ENCODE data around the gene SMC1A. TPM values are rescaled to one million over a fixed set of nuclear protein-coding genes. Genes with fewer than 3 reads are reported as not detected.

Gene SMC1A
- total RNA-seq, 1 donor from 2014 or later, result 82.2 TPM

- TF ChIP-seq, protein P1, sequence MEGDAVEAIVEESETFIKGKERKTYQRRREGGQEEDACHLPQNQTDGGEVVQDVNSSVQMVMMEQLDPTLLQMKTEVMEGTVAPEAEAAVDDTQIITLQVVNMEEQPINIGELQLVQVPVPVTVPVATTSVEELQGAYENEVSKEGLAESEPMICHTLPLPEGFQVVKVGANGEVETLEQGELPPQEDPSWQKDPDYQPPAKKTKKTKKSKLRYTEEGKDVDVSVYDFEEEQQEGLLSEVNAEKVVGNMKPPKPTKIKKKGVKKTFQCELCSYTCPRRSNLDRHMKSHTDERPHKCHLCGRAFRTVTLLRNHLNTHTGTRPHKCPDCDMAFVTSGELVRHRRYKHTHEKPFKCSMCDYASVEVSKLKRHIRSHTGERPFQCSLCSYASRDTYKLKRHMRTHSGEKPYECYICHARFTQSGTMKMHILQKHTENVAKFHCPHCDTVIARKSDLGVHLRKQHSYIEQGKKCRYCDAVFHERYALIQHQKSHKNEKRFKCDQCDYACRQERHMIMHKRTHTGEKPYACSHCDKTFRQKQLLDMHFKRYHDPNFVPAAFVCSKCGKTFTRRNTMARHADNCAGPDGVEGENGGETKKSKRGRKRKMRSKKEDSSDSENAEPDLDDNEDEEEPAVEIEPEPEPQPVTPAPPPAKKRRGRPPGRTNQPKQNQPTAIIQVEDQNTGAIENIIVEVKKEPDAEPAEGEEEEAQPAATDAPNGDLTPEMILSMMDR (IDR thresholded peaks at IDR 0.05), result no peak
- TF ChIP-seq EZH2 (IDR thresholded peaks at IDR 0.05) (no peak), EZH2phosphoT487 (IDR thresholded peaks at IDR 0.05) (no peak)
- Histone ChIP-seq H3K27ac (no peak overlapping the region), H3K9ac (no peak overlapping the region), H3K27me3 (no peaks in the 10 kb centered on the region), H3K9me3 (ENCODE audit: low read depth) (no peaks in the 10 kb centered on the region), H3K36me3 (no peaks in the 10 kb centered on the region), H3K4me1 (no peaks in the 10 kb centered on the region), H4K20me1 (ENCODE audit: low read depth) (no peaks in the 10 kb centered on the region), H3K4me3 (no peak overlapping the region), H2AFZ (replicated peaks) (no peak overlapping the region), H3K79me2 (ENCODE audit: low read depth) (peaks cover 9% of the 10 kb centered on the region), H3K4me2 (no peak overlapping the region), H3F3A (ENCODE audit: low read depth) (no peaks in the 10 kb centered on the region)
- Mint-ChIP-seq H3K27me3 (ENCODE audit: insufficient read depth, low read depth) (peaks cover 7% of the 10 kb centered on the region), H3K36me3 (peaks cover 3% of the 10 kb centered on the region), H3K27ac (no peak overlapping the region), H3K4me1 (peaks cover 2% of the 10 kb centered on the region), H3K9me3 (peaks cover 16% of the 10 kb centered on the region), H3K4me3 (no peak overlapping the region)
- DNase-seq (ENCODE audit: low spot score), result no peak
Observed at GRCh38 chrX:53429755-53430154, 7.3 kb upstream of the SMC1A start.

GRCh38 chrX:53422861-53423306, 430 bp upstream of the SMC1A start, which contains the start of gene RIBC1:
Gene RIBC1 (plus strand): TSS chrX:53422873. CDS start chrX:53426277, 3,404 bp downstream.
- Histone ChIP-seq H3K36me3 (no peaks in the 10 kb centered on the region), H3K9me3 (ENCODE audit: low read depth) (no peaks in the 10 kb centered on the region), H3K4me3 (peak within 1 kb of the TSS; percentile 69), H2AFZ (replicated peaks) (peak within 1 kb of the TSS; percentile 39), H4K20me1 (ENCODE audit: low read depth) (peaks cover 19% of the 10 kb centered on the region), H3K79me2 (ENCODE audit: low read depth) (peaks cover 41% of the 10 kb centered on the region), H3K27ac (peak within 1 kb of the TSS; percentile 95), H3K4me2 (peak within 1 kb of the TSS; percentile 85), H3F3A (ENCODE audit: low read depth) (peaks cover 14% of the 10 kb centered on the region), H3K9ac (peak within 1 kb of the TSS; percentile 92), H3K4me1 (peaks cover 4% of the 10 kb centered on the region), H3K27me3 (no peaks in the 10 kb centered on the region)
- Mint-ChIP-seq H3K36me3 (peaks cover 3% of the 10 kb centered on the region), H3K4me1 (peaks cover 15% of the 10 kb centered on the region), H3K4me3 (peak within 1 kb of the TSS; percentile 97), H3K27me3 (ENCODE audit: insufficient read depth, low read depth) (peaks cover 7% of the 10 kb centered on the region), H3K27ac (peak within 1 kb of the TSS; percentile 100), H3K9me3 (peaks cover 5% of the 10 kb centered on the region)
- no peak for DNase-seq (ENCODE audit: low spot score)
- TF ChIP-seq, protein P1 (IDR thresholded peaks at IDR 0.05), result no peak
- TF ChIP-seq EZH2phosphoT487 (IDR thresholded peaks at IDR 0.05), result no peak

DNA sequence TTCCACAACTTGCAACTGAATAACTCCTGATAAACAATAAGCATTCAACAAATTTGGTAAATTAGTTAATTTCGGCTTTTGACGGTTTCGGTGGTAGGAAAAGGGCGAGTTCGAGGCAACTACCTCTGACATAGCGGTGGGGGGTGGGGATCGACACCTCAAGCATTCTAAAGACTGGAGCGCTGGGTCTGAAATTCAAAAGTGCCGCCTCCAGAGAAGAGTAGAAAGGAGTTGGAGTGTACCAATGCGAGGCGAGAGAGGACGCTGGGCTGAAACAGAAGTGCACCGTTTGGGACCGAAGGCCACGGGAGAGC, 725 bp downstream of the SMC1A start:
- Histone ChIP-seq H2AFZ (replicated peaks) (peak overlapping the region; percentile 39), H3K36me3 (no peaks in the 10 kb centered on the region), H3F3A (ENCODE audit: low read depth) (peaks cover 14% of the 10 kb centered on the region), H4K20me1 (ENCODE audit: low read depth) (peaks cover 19% of the 10 kb centered on the region), H3K4me2 (peak overlapping the region; percentile 85), H3K79me2 (ENCODE audit: low read depth) (peaks cover 52% of the 10 kb centered on the region), H3K9me3 (ENCODE audit: low read depth) (no peaks in the 10 kb centered on the region), H3K27me3 (no peaks in the 10 kb centered on the region), H3K27ac (peak overlapping the region; percentile 95), H3K9ac (peak overlapping the region; percentile 92), H3K4me1 (peaks cover 4% of the 10 kb centered on the region), H3K4me3 (peak overlapping the region; percentile 69)
- Mint-ChIP-seq H3K27me3 (ENCODE audit: insufficient read depth, low read depth) (peaks cover 5% of the 10 kb centered on the region), H3K9me3 (peaks cover 5% of the 10 kb centered on the region), H3K27ac (peak overlapping the region; percentile 100), H3K4me1 (peaks cover 15% of the 10 kb centered on the region), H3K4me3 (peak overlapping the region; percentile 97), H3K36me3 (no peaks in the 10 kb centered on the region)
- DNase-seq (ENCODE audit: low spot score), result no peak
- TF ChIP-seq, protein P1 (IDR thresholded peaks at IDR 0.05), result no peak
- TF ChIP-seq EZH2 (IDR thresholded peaks at IDR 0.05) (no peak), EZH2phosphoT487 (IDR thresholded peaks at IDR 0.05) (no peak)
